ENCODE data around the gene MYO9B.
"Not testable (repeated sequence)": the region's sequence is repeated elsewhere in the genome, so short reads cannot be mapped to it uniquely, and the experiment has no call there.

Gene MYO9B

DNA sequence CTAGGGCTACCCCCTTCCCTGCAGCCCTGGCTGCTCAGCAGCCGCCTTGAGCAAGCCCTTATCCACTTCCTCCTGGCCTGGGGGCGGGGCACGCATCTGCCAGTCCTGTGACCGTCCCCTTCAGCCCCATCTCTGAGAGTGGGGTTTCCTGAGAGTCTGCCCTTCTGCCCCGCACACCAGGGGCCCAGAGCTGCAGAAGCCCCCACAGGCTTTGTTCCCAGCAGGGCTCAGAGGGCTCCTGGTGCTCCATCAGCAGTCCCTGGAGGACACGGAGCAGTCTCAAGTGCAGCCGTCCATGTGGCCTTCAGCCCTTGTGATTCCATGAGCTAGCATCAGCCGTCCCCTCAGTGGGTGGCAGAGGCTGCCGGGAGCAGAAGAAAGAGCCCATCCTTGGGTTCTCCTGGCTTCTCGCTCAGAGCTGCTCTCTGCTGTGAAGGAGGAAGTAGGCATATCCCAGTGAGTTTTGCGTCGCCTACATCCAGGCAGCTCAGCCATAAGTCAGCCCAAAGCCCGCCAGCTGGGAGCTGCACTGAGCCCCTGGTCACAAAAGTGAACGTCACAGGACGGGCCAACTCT, 16.3 kb downstream of the MYO9B start:
- no peak overlapping the region for H3K4me3 ChIP-seq
- H3K27ac ChIP-seq = peak overlapping the region; percentile 40 to 73
- TF ChIP-seq, protein P1, sequence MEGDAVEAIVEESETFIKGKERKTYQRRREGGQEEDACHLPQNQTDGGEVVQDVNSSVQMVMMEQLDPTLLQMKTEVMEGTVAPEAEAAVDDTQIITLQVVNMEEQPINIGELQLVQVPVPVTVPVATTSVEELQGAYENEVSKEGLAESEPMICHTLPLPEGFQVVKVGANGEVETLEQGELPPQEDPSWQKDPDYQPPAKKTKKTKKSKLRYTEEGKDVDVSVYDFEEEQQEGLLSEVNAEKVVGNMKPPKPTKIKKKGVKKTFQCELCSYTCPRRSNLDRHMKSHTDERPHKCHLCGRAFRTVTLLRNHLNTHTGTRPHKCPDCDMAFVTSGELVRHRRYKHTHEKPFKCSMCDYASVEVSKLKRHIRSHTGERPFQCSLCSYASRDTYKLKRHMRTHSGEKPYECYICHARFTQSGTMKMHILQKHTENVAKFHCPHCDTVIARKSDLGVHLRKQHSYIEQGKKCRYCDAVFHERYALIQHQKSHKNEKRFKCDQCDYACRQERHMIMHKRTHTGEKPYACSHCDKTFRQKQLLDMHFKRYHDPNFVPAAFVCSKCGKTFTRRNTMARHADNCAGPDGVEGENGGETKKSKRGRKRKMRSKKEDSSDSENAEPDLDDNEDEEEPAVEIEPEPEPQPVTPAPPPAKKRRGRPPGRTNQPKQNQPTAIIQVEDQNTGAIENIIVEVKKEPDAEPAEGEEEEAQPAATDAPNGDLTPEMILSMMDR (IDR thresholded peaks at IDR 0.05) = no peak
- DNase-seq (ENCODE audit: low spot score) = no peak

DNA sequence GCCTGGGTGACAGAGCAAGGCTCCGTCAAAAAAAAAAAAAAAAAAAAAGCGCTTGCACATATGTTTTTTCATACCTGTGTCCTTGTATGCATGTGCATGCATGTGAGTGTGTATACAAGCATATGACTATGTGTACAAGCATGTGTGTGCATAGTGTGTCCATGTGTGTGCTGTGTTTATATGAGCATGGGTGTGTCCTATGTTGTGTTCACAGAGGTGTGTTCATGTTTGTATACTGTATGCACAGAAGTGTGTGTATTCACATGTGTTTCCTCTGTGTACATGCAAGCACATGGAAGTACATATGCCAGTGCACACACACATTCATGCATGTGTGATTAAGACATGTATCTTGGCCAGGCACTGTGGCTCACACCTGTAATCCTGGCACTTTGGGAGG, 17.1 kb downstream of the MYO9B start:
- Histone ChIP-seq H3K27ac (no peak overlapping the region), H3K4me3 (no peak overlapping the region)
- no peak for DNase-seq (ENCODE audit: low spot score)
- TF ChIP-seq, protein P1 (IDR thresholded peaks at IDR 0.05) = no peak

DNA sequence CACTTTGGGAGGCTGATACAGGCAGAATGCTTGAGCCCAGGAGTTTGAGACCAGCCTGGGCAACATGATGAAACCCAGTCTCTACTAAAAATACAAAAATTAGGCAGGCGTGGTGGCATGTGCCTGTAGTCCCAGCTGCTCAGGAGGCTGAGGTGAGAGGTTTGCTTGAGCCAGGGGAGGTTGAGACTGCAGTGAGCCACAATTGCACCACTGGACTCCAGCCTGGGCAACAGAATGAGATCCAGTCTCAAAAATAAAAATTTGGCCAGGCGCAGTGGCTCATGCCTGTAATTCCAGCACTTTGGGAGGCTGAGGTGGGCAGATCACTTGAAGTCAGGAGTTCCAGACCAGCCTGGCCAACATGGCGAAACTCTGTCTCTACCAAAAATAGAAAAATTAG, 19.1 kb downstream of the MYO9B start:
- H3K27ac ChIP-seq = peak overlapping the region; percentile 85 to 90
- peak overlapping the region; percentile 26 for H3K4me3 ChIP-seq
- DNase-seq (ENCODE audit: low spot score) = not testable (repeated sequence)

DNA sequence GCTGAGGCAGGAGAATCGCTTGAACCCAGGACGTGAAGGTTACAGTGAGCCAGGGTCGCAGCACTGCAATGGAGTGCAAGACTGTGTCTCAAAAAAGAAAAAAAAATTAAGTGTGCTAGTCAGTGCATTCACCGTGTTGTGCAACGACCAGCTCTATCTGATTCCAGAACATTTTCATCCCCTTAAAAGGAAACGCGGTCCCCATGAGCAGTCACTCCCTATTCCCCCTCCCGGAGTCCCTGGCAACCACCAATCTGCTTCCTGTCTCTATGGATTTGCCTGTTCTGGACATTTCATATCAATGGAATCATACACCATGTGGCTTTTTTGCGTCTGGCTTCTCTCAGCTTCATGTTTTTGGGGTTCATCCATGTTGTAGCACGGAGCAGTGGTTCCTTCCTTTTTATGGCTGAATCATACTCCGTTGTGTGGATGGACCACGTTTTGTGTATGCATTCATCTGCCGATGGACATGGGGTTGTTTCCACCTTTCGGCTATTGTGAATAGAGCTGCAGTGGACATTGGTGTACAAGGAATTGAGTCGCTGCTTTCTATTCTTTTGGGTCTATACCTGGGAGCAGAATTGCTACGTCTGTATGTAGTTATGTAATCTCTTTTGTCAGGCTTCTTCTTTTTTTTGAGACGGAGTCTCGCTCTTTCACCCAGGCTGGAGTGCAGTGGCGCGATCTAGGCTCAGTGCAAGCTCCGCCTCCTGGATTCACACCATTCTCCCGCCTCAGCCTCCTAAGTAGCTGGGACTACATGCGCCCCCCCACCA, 19.8 kb downstream of the MYO9B start:
- TF ChIP-seq, protein P1 (IDR thresholded peaks at IDR 0.05) = no peak
- H3K4me3 ChIP-seq = peak overlapping the region; percentile 26
- H3K27ac ChIP-seq = peak overlapping the region; percentile 85 to 90
- peak; percentile 93 for DNase-seq (ENCODE audit: low spot score)

DNA sequence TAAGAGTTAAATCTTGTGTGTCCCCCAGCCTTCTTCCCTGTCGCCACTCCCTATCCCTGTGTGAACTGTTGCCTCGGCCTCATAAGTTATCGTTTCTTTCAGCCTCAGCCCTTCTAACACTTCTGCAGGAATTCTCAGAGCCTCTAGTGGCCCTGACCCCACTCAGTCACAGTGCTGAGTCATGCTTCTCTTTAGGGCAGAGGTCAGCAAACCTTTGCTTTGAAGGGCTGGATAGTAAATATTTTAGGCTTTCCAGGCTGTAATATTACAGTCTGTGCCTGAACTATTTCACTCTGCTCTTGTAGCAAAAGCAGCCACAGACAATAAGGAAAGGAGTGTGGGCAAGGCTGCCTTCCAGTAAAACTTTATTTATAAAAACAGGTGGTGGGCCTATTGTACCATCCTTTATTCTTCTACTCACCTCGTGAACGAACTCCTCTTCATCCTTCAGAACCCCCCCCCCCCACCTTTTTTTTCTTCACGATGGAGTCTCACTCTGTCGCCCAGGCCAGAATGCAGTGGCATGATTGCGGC, 22.1 kb downstream of the MYO9B start:
- TF ChIP-seq, protein P1 (IDR thresholded peaks at IDR 0.05) = no peak
- Histone ChIP-seq H3K4me3 (no peak overlapping the region), H3K27ac (peak overlapping the region; percentile 53 to 58)

DNA sequence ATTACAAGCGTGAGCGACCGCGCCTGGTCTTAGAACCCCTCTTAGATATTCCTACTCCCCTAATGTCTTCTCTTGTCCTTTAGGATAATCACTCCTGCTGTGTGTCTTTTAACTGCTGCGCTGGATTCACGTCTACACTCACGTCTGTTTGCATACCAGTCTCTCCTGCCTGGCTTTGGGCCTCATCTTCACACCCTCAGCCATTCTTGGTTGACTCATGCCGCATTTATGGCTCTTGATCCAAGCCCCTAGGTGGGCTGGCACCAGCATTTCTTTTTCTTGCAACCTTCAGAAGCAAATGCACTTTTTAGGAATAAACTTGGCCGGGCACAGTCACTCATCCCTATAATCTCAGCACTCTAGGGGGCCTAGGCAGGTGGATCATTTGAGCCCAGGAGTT, 22.7 kb downstream of the MYO9B start:
- no peak for DNase-seq (ENCODE audit: low spot score)
- peak overlapping the region; percentile 53 to 58 for H3K27ac ChIP-seq
- H3K4me3 ChIP-seq = no peak overlapping the region
- TF ChIP-seq, protein P1 (IDR thresholded peaks at IDR 0.05) = no peak

More for the DNA sequence above, 22.1 kb downstream of the MYO9B start:
- DNase-seq (ENCODE audit: low spot score) = no peak

DNA sequence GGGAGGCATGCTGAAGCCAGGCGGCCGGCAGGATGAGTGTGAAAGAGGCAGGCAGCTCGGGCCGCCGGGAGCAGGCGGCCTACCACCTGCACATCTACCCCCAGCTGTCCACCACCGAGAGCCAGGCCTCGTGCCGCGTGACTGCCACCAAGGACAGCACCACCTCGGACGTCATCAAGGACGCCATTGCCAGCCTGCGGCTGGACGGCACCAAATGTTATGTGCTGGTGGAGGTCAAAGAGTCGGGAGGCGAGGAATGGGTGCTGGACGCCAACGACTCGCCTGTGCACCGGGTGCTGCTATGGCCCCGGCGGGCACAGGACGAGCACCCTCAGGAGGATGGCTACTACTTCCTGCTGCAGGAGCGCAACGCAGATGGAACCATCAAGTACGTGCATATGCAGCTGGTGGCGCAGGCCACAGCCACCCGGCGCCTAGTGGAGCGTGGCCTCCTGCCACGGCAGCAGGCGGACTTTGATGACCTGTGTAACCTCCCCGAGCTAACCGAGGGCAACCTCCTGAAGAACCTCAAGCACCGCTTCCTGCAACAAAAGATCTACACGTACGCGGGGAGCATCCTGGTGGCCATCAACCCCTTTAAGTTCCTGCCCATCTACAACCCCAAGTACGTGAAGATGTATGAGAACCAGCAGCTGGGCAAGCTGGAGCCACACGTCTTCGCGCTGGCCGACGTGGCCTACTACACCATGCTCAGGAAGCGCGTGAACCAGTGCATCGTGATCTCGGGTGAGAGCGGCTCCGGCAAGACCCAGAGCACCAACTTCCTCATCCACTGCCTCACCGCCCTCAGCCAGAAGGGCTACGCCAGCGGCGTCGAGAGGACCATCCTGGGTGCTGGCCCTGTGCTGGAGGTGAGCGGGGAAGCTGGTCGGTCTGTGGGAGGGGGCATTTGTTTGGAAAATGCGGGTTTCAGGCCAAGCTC, 26.4 kb downstream of the MYO9B start:
- TF ChIP-seq, protein P1 (IDR thresholded peaks at IDR 0.05) = no peak
- Histone ChIP-seq H3K27ac (no peak overlapping the region), H3K4me3 (no peak overlapping the region)
- DNase-seq (ENCODE audit: low spot score) = no peak

Data from coronary artery (tissue), 2 donors.